22Rv1 (cell line): ENCODE measurements around the gene BATF2.

Source experiments
- CTCF ChIP-seq: fragments of 450-650 bp; IDR thresholded peaks from 2 replicates; pipeline ENCODE4 v1.5.1; 2017; ENCODE audit warnings: mild to moderate bottlenecking
- ZFX ChIP-seq: fragments of 450-650 bp; IDR thresholded peaks from 2 replicates; pipeline ENCODE4 v1.6.1; 2017; ENCODE audit warnings: antibody characterized with exemption, borderline replicate concordance

- TF ChIP-seq CTCF (no peak), ZFX (no peak)
Observed at GRCh38 chr11:64998141-64998540, 1.4 kb upstream of the BATF2 start.
